ENCODE measurements around the gene EPN2.

EPN2 gene

GRCh38 chr17:19263641-19264051, 26.5 kb downstream of the EPN2 start:
- Histone ChIP-seq H2AK5ac (ENCODE audit: low read depth, low read length) (no peak overlapping the region), H3K4me1 (ENCODE audit: control insufficient read depth in 2 of 2, insufficient read depth in 1 of 2, low read depth in 1 of 2, low read length in 2 of 2) (peaks cover 5 to 13% of the 10 kb centered on the region in 2 donors), H3K4me3 (ENCODE audit: low read length in 2 of 2) (no peak overlapping the region), H3K36me3 (replicated peaks in 1 of 2; ENCODE audit: control insufficient read depth in 2 of 2, insufficient read depth in 2 of 2, low read length in 2 of 2) (peaks cover 0 to 31% of the 10 kb centered on the region in 2 donors), H2BK5ac (ENCODE audit: low read length) (no peak overlapping the region), H3K79me1 (ENCODE audit: low read depth, low read length) (peaks cover 8% of the 10 kb centered on the region), H3K4me2 (ENCODE audit: insufficient read depth, low read length, poor library complexity, severe bottlenecking) (no peak overlapping the region), H3K4ac (ENCODE audit: low read length) (no peak overlapping the region), H3K27me3 (ENCODE audit: control insufficient read depth in 3 of 3, insufficient read depth in 3 of 3, low read depth in 1 of 3, low read length in 3 of 3) (no peaks in the 10 kb centered on the region), H3K9ac (ENCODE audit: low read depth, low read length, poor library complexity) (no peak overlapping the region), H4K8ac (ENCODE audit: low read depth, low read length) (no peak overlapping the region), H2BK12ac (ENCODE audit: low read length) (no peak overlapping the region), H3K9me3 (replicated peaks in 1 of 2; ENCODE audit: control insufficient read depth in 2 of 2, insufficient read depth in 1 of 2, low read depth in 1 of 2, low read length in 2 of 2) (peaks cover 0 to 2% of the 10 kb centered on the region in 2 donors), H3K14ac (ENCODE audit: low read length) (no peak overlapping the region), H2BK120ac (ENCODE audit: low read depth, low read length) (no peak overlapping the region), H2BK15ac (ENCODE audit: low read length) (no peak overlapping the region), H3K18ac (ENCODE audit: low read length) (no peak overlapping the region), H3K23ac (ENCODE audit: low read depth, low read length, poor library complexity) (no peak overlapping the region), H3K27ac (replicated peaks; ENCODE audit: low read length) (no peak overlapping the region), H2AFZ (ENCODE audit: low read length) (no peak overlapping the region), H4K91ac (ENCODE audit: low read depth, low read length, poor library complexity) (no peak overlapping the region)
- no peak for DNase-seq (ENCODE audit: low spot score)
- no CpG with 5 or more reads among the region's 4 CpGs for WGBS, 2 donors (ENCODE audit: extremely low coverage in 2 of 2, insufficient read length in 2 of 2, insufficient replicate concordance in 1 of 2)

- Histone ChIP-seq H4K91ac (ENCODE audit: low read depth, low read length, poor library complexity) (no peak overlapping the region), H3K27ac (replicated peaks; ENCODE audit: low read length) (no peak overlapping the region), H3K36me3 (replicated peaks in 1 of 2; ENCODE audit: control insufficient read depth in 2 of 2, insufficient read depth in 2 of 2, low read length in 2 of 2) (peaks cover 0 to 31% of the 10 kb centered on the region in 2 donors), H3K4me2 (ENCODE audit: insufficient read depth, low read length, poor library complexity, severe bottlenecking) (no peak overlapping the region), H2BK120ac (ENCODE audit: low read depth, low read length) (no peak overlapping the region), H3K4me1 (ENCODE audit: control insufficient read depth in 2 of 2, insufficient read depth in 1 of 2, low read depth in 1 of 2, low read length in 2 of 2) (peaks cover 5 to 13% of the 10 kb centered on the region in 2 donors), H2BK12ac (ENCODE audit: low read length) (no peak overlapping the region), H2AFZ (ENCODE audit: low read length) (no peak overlapping the region), H3K14ac (ENCODE audit: low read length) (no peak overlapping the region), H3K4me3 (ENCODE audit: low read length in 2 of 2) (no peak overlapping the region), H3K23ac (ENCODE audit: low read depth, low read length, poor library complexity) (no peak overlapping the region), H3K9ac (ENCODE audit: low read depth, low read length, poor library complexity) (no peak overlapping the region), H3K9me3 (replicated peaks in 1 of 2; ENCODE audit: control insufficient read depth in 2 of 2, insufficient read depth in 1 of 2, low read depth in 1 of 2, low read length in 2 of 2) (peaks cover 0 to 2% of the 10 kb centered on the region in 2 donors), H2BK5ac (ENCODE audit: low read length) (no peak overlapping the region), H3K27me3 (ENCODE audit: control insufficient read depth in 3 of 3, insufficient read depth in 3 of 3, low read depth in 1 of 3, low read length in 3 of 3) (no peaks in the 10 kb centered on the region), H4K8ac (ENCODE audit: low read depth, low read length) (no peak overlapping the region), H3K4ac (ENCODE audit: low read length) (no peak overlapping the region), H2AK5ac (ENCODE audit: low read depth, low read length) (no peak overlapping the region), H2BK15ac (ENCODE audit: low read length) (no peak overlapping the region), H3K18ac (ENCODE audit: low read length) (no peak overlapping the region), H3K79me1 (ENCODE audit: low read depth, low read length) (peaks cover 8% of the 10 kb centered on the region)
- DNase-seq (ENCODE audit: low spot score) = no peak
- no CpG with 5 or more reads among the region's 3 CpGs for WGBS, 2 donors (ENCODE audit: extremely low coverage in 2 of 2, insufficient read length in 2 of 2, insufficient replicate concordance in 1 of 2)
These were observed 27.1 kb downstream of the EPN2 start for GRCh38 chr17:19264268-19264667.

- no peak overlapping the region for H2AK5ac ChIP-seq (ENCODE audit: low read depth, low read length)
- DNase-seq (ENCODE audit: low spot score) = no peak
- no peak overlapping the region for H2BK5ac ChIP-seq (ENCODE audit: low read length)
- peaks cover 0 to 35% of the 10 kb centered on the region in 2 donors for H3K36me3 ChIP-seq (replicated peaks in 1 of 2; ENCODE audit: control insufficient read depth in 2 of 2, insufficient read depth in 2 of 2, low read length in 2 of 2)
- H3K4me1 ChIP-seq (ENCODE audit: control insufficient read depth in 2 of 2, insufficient read depth in 1 of 2, low read depth in 1 of 2, low read length in 2 of 2) = peaks cover 5 to 16% of the 10 kb centered on the region in 2 donors
- no CpG with 5 or more reads among the region's 6 CpGs for WGBS, 2 donors (ENCODE audit: extremely low coverage in 2 of 2, insufficient read length in 2 of 2, insufficient replicate concordance in 1 of 2)
- H2BK12ac ChIP-seq (ENCODE audit: low read length) = no peak overlapping the region
- H3K4ac ChIP-seq (ENCODE audit: low read length) = no peak overlapping the region
- no peak overlapping the region for H2BK15ac ChIP-seq (ENCODE audit: low read length)
- H2AFZ ChIP-seq (ENCODE audit: low read length) = no peak overlapping the region
- H2BK120ac ChIP-seq (ENCODE audit: low read depth, low read length) = no peak overlapping the region
- peak overlapping the region; percentile 58 for H3K23ac ChIP-seq (ENCODE audit: low read depth, low read length, poor library complexity)
- no peak overlapping the region for H3K9ac ChIP-seq (ENCODE audit: low read depth, low read length, poor library complexity)
- H3K27ac ChIP-seq (replicated peaks; ENCODE audit: low read length) = no peak overlapping the region
- no peak overlapping the region for H3K18ac ChIP-seq (ENCODE audit: low read length)
- H3K4me3 ChIP-seq (ENCODE audit: low read length in 2 of 2) = no peak overlapping the region
- H3K4me2 ChIP-seq (ENCODE audit: insufficient read depth, low read length, poor library complexity, severe bottlenecking) = no peak overlapping the region
- H3K9me3 ChIP-seq (replicated peaks in 1 of 2; ENCODE audit: control insufficient read depth in 2 of 2, insufficient read depth in 1 of 2, low read depth in 1 of 2, low read length in 2 of 2) = peaks cover 0 to 2% of the 10 kb centered on the region in 2 donors
- no peaks in the 10 kb centered on the region for H3K27me3 ChIP-seq (ENCODE audit: control insufficient read depth in 3 of 3, insufficient read depth in 3 of 3, low read depth in 1 of 3, low read length in 3 of 3)
- no peak overlapping the region for H4K91ac ChIP-seq (ENCODE audit: low read depth, low read length, poor library complexity)
- H3K79me1 ChIP-seq (ENCODE audit: low read depth, low read length) = peaks cover 8% of the 10 kb centered on the region
- H3K14ac ChIP-seq (ENCODE audit: low read length) = no peak overlapping the region
- H4K8ac ChIP-seq (ENCODE audit: low read depth, low read length) = no peak overlapping the region
These were observed 27.5 kb downstream of the EPN2 start for GRCh38 chr17:19264681-19265080.

- Histone ChIP-seq H2BK12ac (ENCODE audit: low read length) (no peak overlapping the region), H3K14ac (ENCODE audit: low read length) (no peak overlapping the region), H4K91ac (ENCODE audit: low read depth, low read length, poor library complexity) (no peak overlapping the region), H3K79me1 (ENCODE audit: low read depth, low read length) (peaks cover 2% of the 10 kb centered on the region), H3K9ac (ENCODE audit: low read depth, low read length, poor library complexity) (no peak overlapping the region), H2BK5ac (ENCODE audit: low read length) (no peak overlapping the region), H3K23ac (ENCODE audit: low read depth, low read length, poor library complexity) (no peak overlapping the region), H3K4me3 (ENCODE audit: low read length in 2 of 2) (no peak overlapping the region), H2BK15ac (ENCODE audit: low read length) (no peak overlapping the region), H3K27ac (replicated peaks; ENCODE audit: low read length) (no peak overlapping the region), H2BK120ac (ENCODE audit: low read depth, low read length) (no peak overlapping the region), H3K27me3 (ENCODE audit: control insufficient read depth in 3 of 3, insufficient read depth in 3 of 3, low read depth in 1 of 3, low read length in 3 of 3) (no peaks in the 10 kb centered on the region), H3K9me3 (replicated peaks in 1 of 2; ENCODE audit: control insufficient read depth in 2 of 2, insufficient read depth in 1 of 2, low read depth in 1 of 2, low read length in 2 of 2) (peaks cover 0 to 2% of the 10 kb centered on the region in 2 donors), H4K8ac (ENCODE audit: low read depth, low read length) (no peak overlapping the region), H3K4me1 (ENCODE audit: control insufficient read depth in 2 of 2, insufficient read depth in 1 of 2, low read depth in 1 of 2, low read length in 2 of 2) (peaks cover 5 to 19% of the 10 kb centered on the region in 2 donors), H3K4me2 (ENCODE audit: insufficient read depth, low read length, poor library complexity, severe bottlenecking) (no peak overlapping the region), H3K36me3 (replicated peaks in 1 of 2; ENCODE audit: control insufficient read depth in 2 of 2, insufficient read depth in 2 of 2, low read length in 2 of 2) (peaks cover 0 to 37% of the 10 kb centered on the region in 2 donors), H3K18ac (ENCODE audit: low read length) (no peak overlapping the region), H3K4ac (ENCODE audit: low read length) (no peak overlapping the region), H2AK5ac (ENCODE audit: low read depth, low read length) (no peak overlapping the region), H2AFZ (ENCODE audit: low read length) (no peak overlapping the region)
- WGBS, 2 donors (ENCODE audit: extremely low coverage in 2 of 2, insufficient read length in 2 of 2, insufficient replicate concordance in 1 of 2) = no CpG with 5 or more reads among the region's 6 CpGs
- DNase-seq (ENCODE audit: low spot score) = no peak
These were observed 28.6 kb downstream of the EPN2 start for GRCh38 chr17:19265755-19266154.

Measured in neuronal stem cell (in vitro differentiated cells).